Large intestine (tissue), 12 donors: ENCODE results near the gene OR6K6. TPM values are rescaled to one million over a fixed set of nuclear protein-coding genes. Genes with fewer than 3 reads are reported as not detected.

Experiments used
- DNase-seq, 2 donors: peaks; one replicate each; pipeline versions ENCODE4 v3.0.0 to v3.0.0-alpha.2; 2013
- H3K27ac ChIP-seq: one replicate; pipeline ENCODE4 v1.5.1; 2013; ENCODE audit warnings: low read length
- H3K27me3 ChIP-seq: 2 replicates; pipeline ENCODE4 v1.6.1; 2013; ENCODE audit warnings: low read length; ENCODE audit not compliant: control insufficient read depth, insufficient read depth
- H3K36me3 ChIP-seq: 2 replicates; pipeline ENCODE4 v1.6.1; 2013; ENCODE audit warnings: low read length; ENCODE audit not compliant: control insufficient read depth, insufficient read depth
- H3K4me1 ChIP-seq: one replicate; pipeline ENCODE4 v1.6.1; 2013; ENCODE audit warnings: low read length; ENCODE audit not compliant: control insufficient read depth, insufficient read depth
- H3K4me3 ChIP-seq: one replicate; pipeline ENCODE4 v1.5.1; 2013; ENCODE audit warnings: low read length
- H3K9me3 ChIP-seq: one replicate; pipeline ENCODE4 v1.6.1; 2013; ENCODE audit warnings: mild to moderate bottlenecking, low read depth, low read length, moderate library complexity; ENCODE audit not compliant: control insufficient read depth
- WGBS: methylation state at CpG from one replicate; pipeline ENCODE4 v1.1.5; 2013; ENCODE audit warnings: low lambda C conversion rate; ENCODE audit not compliant: insufficient coverage; 5-methylcytosine and 5-hydroxymethylcytosine counted together
- long read RNA-seq, 11 donors: transcript quantifications; one replicate each; lab custom pipeline, GENCODE V29; 2026
- polyA plus RNA-seq: library from polyadenylated mRNA; unstranded; fragments of 120-200 nt; gene quantifications from one replicate; pipeline ENCODE4 v1.2.1, GENCODE V29; 2013

Gene OR6K6
- not detected for polyA plus RNA-seq
- long read RNA-seq, donor 1, result 0 reads
- long read RNA-seq, donor 2, result 0 reads
- long read RNA-seq, donor 3, result 0 reads
- long read RNA-seq, donor 4, result 0 reads
- long read RNA-seq, donor 5, result 0 reads
- long read RNA-seq, donor 6, result 0 reads
- long read RNA-seq, donor 7, result 0 reads
- long read RNA-seq, donor 8, result 0 reads
- long read RNA-seq, donor 9, result 0 reads
- long read RNA-seq, donor 10, result 0 reads
- long read RNA-seq, donor 11, result 0 reads

GRCh38 chr1:158754420-158754819 lies at the start of gene OR6K6:
Gene OR6K6 (plus strand): TSS chr1:158754720. CDS start chr1:158754888, 168 bp downstream.
- H3K27me3 ChIP-seq, result no peaks in the 10 kb centered on the region
- WGBS, result no CpG with 5 or more reads among the region's 2 CpGs
- no peak for DNase-seq
- no peaks in the 10 kb centered on the region for H3K4me1 ChIP-seq
- no peak within 1 kb of the TSS for H3K27ac ChIP-seq
- H3K9me3 ChIP-seq, result no peaks in the 10 kb centered on the region
- H3K4me3 ChIP-seq, result no peak within 1 kb of the TSS
- no peaks in the 10 kb centered on the region for H3K36me3 ChIP-seq

GRCh38 chr1:158706096-158706495 lies 48.4 kb upstream of the OR6K6 start:
- no peak for DNase-seq
- H3K4me3 ChIP-seq, result no peak overlapping the region
- no peak overlapping the region for H3K27ac ChIP-seq
- WGBS, result 50% methylated on average over 2 of the region's 2 CpGs
- no peaks in the 10 kb centered on the region for H3K36me3 ChIP-seq
- no peaks in the 10 kb centered on the region for H3K9me3 ChIP-seq
- H3K27me3 ChIP-seq, result no peaks in the 10 kb centered on the region
- no peaks in the 10 kb centered on the region for H3K4me1 ChIP-seq

GRCh38 chr1:158711098-158711497 lies 43.4 kb upstream of the OR6K6 start:
- WGBS, result 74% methylated on average over 4 of the region's 4 CpGs
- H3K27ac ChIP-seq, result no peak overlapping the region
- no peaks in the 10 kb centered on the region for H3K36me3 ChIP-seq
- DNase-seq, result no peak
- H3K27me3 ChIP-seq, result no peaks in the 10 kb centered on the region
- H3K9me3 ChIP-seq, result no peaks in the 10 kb centered on the region
- no peak overlapping the region for H3K4me3 ChIP-seq
- H3K4me1 ChIP-seq, result no peaks in the 10 kb centered on the region

GRCh38 chr1:158714754-158715153 lies 39.8 kb upstream of the OR6K6 start:
- H3K4me3 ChIP-seq, result no peak overlapping the region
- no peaks in the 10 kb centered on the region for H3K9me3 ChIP-seq
- no peak overlapping the region for H3K27ac ChIP-seq
- H3K27me3 ChIP-seq, result no peaks in the 10 kb centered on the region
- H3K36me3 ChIP-seq, result no peaks in the 10 kb centered on the region
- H3K4me1 ChIP-seq, result no peaks in the 10 kb centered on the region
- DNase-seq, result no peak
- WGBS, result no CpG with 5 or more reads among the region's 1 CpG

- Histone ChIP-seq H3K27me3 (no peaks in the 10 kb centered on the region), H3K4me3 (no peak overlapping the region), H3K27ac (no peak overlapping the region), H3K4me1 (no peaks in the 10 kb centered on the region), H3K9me3 (no peaks in the 10 kb centered on the region), H3K36me3 (no peaks in the 10 kb centered on the region)
- no peak for DNase-seq
- WGBS, result 80% methylated on average over 1 of the region's 1 CpG
Observed at GRCh38 chr1:158716335-158716734, 38.2 kb upstream of the OR6K6 start.

GRCh38 chr1:158717344-158717743 lies 37.2 kb upstream of the OR6K6 start:
- no CpG with 5 or more reads among the region's 6 CpGs for WGBS
- H3K4me3 ChIP-seq, result no peak overlapping the region
- no peak for DNase-seq
- no peaks in the 10 kb centered on the region for H3K4me1 ChIP-seq
- H3K36me3 ChIP-seq, result no peaks in the 10 kb centered on the region
- no peak overlapping the region for H3K27ac ChIP-seq
- H3K27me3 ChIP-seq, result no peaks in the 10 kb centered on the region
- no peaks in the 10 kb centered on the region for H3K9me3 ChIP-seq

GRCh38 chr1:158719664-158720063 lies 34.9 kb upstream of the OR6K6 start:
- no peak for DNase-seq
- Histone ChIP-seq H3K9me3 (no peaks in the 10 kb centered on the region), H3K27ac (no peak overlapping the region), H3K36me3 (no peaks in the 10 kb centered on the region), H3K4me1 (no peaks in the 10 kb centered on the region), H3K27me3 (no peaks in the 10 kb centered on the region), H3K4me3 (no peak overlapping the region)
- no CpG with 5 or more reads among the region's 3 CpGs for WGBS

- H3K27ac ChIP-seq, result no peak within 1 kb of the TSS
- no peak for DNase-seq
- H3K9me3 ChIP-seq, result no peaks in the 10 kb centered on the region
- no peaks in the 10 kb centered on the region for H3K36me3 ChIP-seq
- 100% methylated on average over 2 of the region's 2 CpGs for WGBS
- H3K4me3 ChIP-seq, result no peak within 1 kb of the TSS
- H3K27me3 ChIP-seq, result no peaks in the 10 kb centered on the region
- no peaks in the 10 kb centered on the region for H3K4me1 ChIP-seq
Observed at GRCh38 chr1:158720620-158721019, 33.9 kb upstream of the OR6K6 start, which contains the start of gene OR6K3. Gene OR6K3 (minus strand): TSS chr1:158720720. CDS start chr1:158718115, 2,605 bp downstream.

- Histone ChIP-seq H3K4me3 (no peak overlapping the region), H3K9me3 (no peaks in the 10 kb centered on the region), H3K4me1 (no peaks in the 10 kb centered on the region), H3K27me3 (no peaks in the 10 kb centered on the region), H3K27ac (no peak overlapping the region), H3K36me3 (no peaks in the 10 kb centered on the region)
- no CpG with 5 or more reads among the region's 5 CpGs for WGBS
- no peak for DNase-seq
Observed at GRCh38 chr1:158724442-158724841, 30.1 kb upstream of the OR6K6 start.

- H3K4me3 ChIP-seq, result no peak overlapping the region
- no peak overlapping the region for H3K27ac ChIP-seq
- H3K9me3 ChIP-seq, result no peaks in the 10 kb centered on the region
- no peak for DNase-seq
- H3K36me3 ChIP-seq, result no peaks in the 10 kb centered on the region
- H3K4me1 ChIP-seq, result no peaks in the 10 kb centered on the region
- no CpG with 5 or more reads among the region's 3 CpGs for WGBS
- H3K27me3 ChIP-seq, result no peaks in the 10 kb centered on the region
Observed at GRCh38 chr1:158728510-158729225, 25.9 kb upstream of the OR6K6 start.

- Histone ChIP-seq H3K27me3 (no peaks in the 10 kb centered on the region), H3K9me3 (no peaks in the 10 kb centered on the region), H3K4me1 (no peaks in the 10 kb centered on the region), H3K4me3 (no peak overlapping the region), H3K27ac (no peak overlapping the region), H3K36me3 (no peaks in the 10 kb centered on the region)
- DNase-seq, result no peak
- WGBS, result 27% methylated on average over 3 of the region's 4 CpGs
Observed at GRCh38 chr1:158730453-158730852, 24.1 kb upstream of the OR6K6 start.
